Neuronal stem cell (in vitro differentiated cells): ENCODE measurements around the gene VGLL2.

ENCODE experiments used
- DNase-seq: peaks from one replicate; pipeline ENCODE4 v3.0.0-alpha.2; 2013; ENCODE audit warnings: low spot score
- H2AFZ ChIP-seq: one replicate; pipeline ENCODE4 v1.6.1; 2013; ENCODE audit warnings: mild to moderate bottlenecking, low read length, inconsistent platforms
- H2AK5ac ChIP-seq: 2 replicates; pipeline ENCODE4 v1.6.1; 2013; ENCODE audit warnings: low read depth, mild to moderate bottlenecking, inconsistent platforms, low read length, moderate library complexity, mixed read lengths
- H2BK120ac ChIP-seq: 2 replicates; pipeline ENCODE4 v1.6.1; 2013; ENCODE audit warnings: low read depth, mild to moderate bottlenecking, inconsistent platforms, low read length, moderate library complexity, mixed read lengths
- H2BK12ac ChIP-seq: one replicate; pipeline ENCODE4 v1.6.1; 2013; ENCODE audit warnings: low read length, inconsistent platforms
- H2BK15ac ChIP-seq: 2 replicates; pipeline ENCODE4 v1.6.1; 2013; ENCODE audit warnings: mild to moderate bottlenecking, low read length, inconsistent platforms, mixed read lengths
- H2BK5ac ChIP-seq: one replicate; pipeline ENCODE4 v1.6.1; 2013; ENCODE audit warnings: inconsistent platforms, mild to moderate bottlenecking, low read length, moderate library complexity
- H3K14ac ChIP-seq: one replicate; pipeline ENCODE4 v1.6.1; 2013; ENCODE audit warnings: low read length, inconsistent platforms
- H3K18ac ChIP-seq: 2 replicates; pipeline ENCODE4 v1.6.1; 2013; ENCODE audit warnings: low read length, inconsistent platforms
- H3K23ac ChIP-seq: 2 replicates; pipeline ENCODE4 v1.6.1; 2013; ENCODE audit warnings: low read depth, mild to moderate bottlenecking, mixed read lengths, low read length, inconsistent platforms; ENCODE audit not compliant: poor library complexity
- H3K27ac ChIP-seq: replicated peaks from 3 replicates; pipeline ENCODE4 v1.5.1; 2013; ENCODE audit warnings: low read length, inconsistent platforms
- H3K27me3 ChIP-seq, 3 experiments: 2 replicates each; pipeline ENCODE4 v1.6.1; 2013; ENCODE audit warnings: low read length in 3 of 3, mild to moderate bottlenecking in 2 of 3, inconsistent platforms in 1 of 3, low read depth in 1 of 3, mixed read lengths in 1 of 3, moderate library complexity in 1 of 3; ENCODE audit not compliant: control insufficient read depth in 3 of 3, insufficient read depth in 3 of 3
- H3K36me3 ChIP-seq, 2 donors: replicated peaks in 1 of 2; 2 replicates each; pipeline ENCODE4 v1.6.1; 2013; ENCODE audit warnings: low read length in 2 of 2; ENCODE audit not compliant: control insufficient read depth in 2 of 2, insufficient read depth in 2 of 2
- H3K4ac ChIP-seq: 2 replicates; pipeline ENCODE4 v1.6.1; 2013; ENCODE audit warnings: inconsistent platforms, mild to moderate bottlenecking, low read length, moderate library complexity
- H3K4me1 ChIP-seq, 2 donors: 1 replicate in 1 of 2; 2 replicates in 1 of 2; pipeline ENCODE4 v1.6.1; 2013; ENCODE audit warnings: low read length in 2 of 2, low read depth in 1 of 2; ENCODE audit not compliant: control insufficient read depth in 2 of 2, insufficient read depth in 1 of 2
- H3K4me2 ChIP-seq: one replicate; pipeline ENCODE4 v1.6.1; 2013; ENCODE audit warnings: mild to moderate bottlenecking, low read length, inconsistent platforms; ENCODE audit not compliant: insufficient read depth, poor library complexity, severe bottlenecking
- H3K4me3 ChIP-seq, 2 donors: 2 replicates each; pipeline ENCODE4 v1.5.1; 2013; ENCODE audit warnings: low read length in 2 of 2, mild to moderate bottlenecking in 2 of 2, inconsistent platforms in 1 of 2, moderate library complexity in 1 of 2
- H3K79me1 ChIP-seq: one replicate; pipeline ENCODE4 v1.6.1; 2013; ENCODE audit warnings: low read depth, mild to moderate bottlenecking, inconsistent platforms, low read length, moderate library complexity
- H3K9ac ChIP-seq: one replicate; pipeline ENCODE4 v1.6.1; 2013; ENCODE audit warnings: mild to moderate bottlenecking, low read depth, low read length, inconsistent platforms; ENCODE audit not compliant: poor library complexity
- H3K9me3 ChIP-seq, 2 donors: replicated peaks in 1 of 2; 2 replicates each; pipeline versions ENCODE3 to v1.6.1; 2013; ENCODE audit warnings: low read length in 2 of 2, mild to moderate bottlenecking in 2 of 2, inconsistent platforms in 1 of 2, low read depth in 1 of 2, mixed read lengths in 1 of 2, moderate library complexity in 1 of 2; ENCODE audit not compliant: control insufficient read depth in 2 of 2, insufficient read depth in 1 of 2
- H4K8ac ChIP-seq: one replicate; pipeline ENCODE4 v1.6.1; 2013; ENCODE audit warnings: low read depth, mild to moderate bottlenecking, inconsistent platforms, low read length, moderate library complexity
- H4K91ac ChIP-seq: one replicate; pipeline ENCODE4 v1.6.1; 2013; ENCODE audit warnings: low read length, low read depth, mild to moderate bottlenecking, inconsistent platforms; ENCODE audit not compliant: poor library complexity
- WGBS, 2 donors: extraction: QIAGEN DNeasy Blood & Tissue Kit; methylation state at CpG; one replicate each; pipeline ENCODE4 v1.1.7; 2013; ENCODE audit warnings: missing lambda C conversion rate in 2 of 2, mixed read lengths in 1 of 2; ENCODE audit not compliant: insufficient read length in 2 of 2, insufficient replicate concordance in 1 of 2; ENCODE audit errors: extremely low coverage in 2 of 2; 5-methylcytosine and 5-hydroxymethylcytosine counted together

VGLL2 gene

DNA sequence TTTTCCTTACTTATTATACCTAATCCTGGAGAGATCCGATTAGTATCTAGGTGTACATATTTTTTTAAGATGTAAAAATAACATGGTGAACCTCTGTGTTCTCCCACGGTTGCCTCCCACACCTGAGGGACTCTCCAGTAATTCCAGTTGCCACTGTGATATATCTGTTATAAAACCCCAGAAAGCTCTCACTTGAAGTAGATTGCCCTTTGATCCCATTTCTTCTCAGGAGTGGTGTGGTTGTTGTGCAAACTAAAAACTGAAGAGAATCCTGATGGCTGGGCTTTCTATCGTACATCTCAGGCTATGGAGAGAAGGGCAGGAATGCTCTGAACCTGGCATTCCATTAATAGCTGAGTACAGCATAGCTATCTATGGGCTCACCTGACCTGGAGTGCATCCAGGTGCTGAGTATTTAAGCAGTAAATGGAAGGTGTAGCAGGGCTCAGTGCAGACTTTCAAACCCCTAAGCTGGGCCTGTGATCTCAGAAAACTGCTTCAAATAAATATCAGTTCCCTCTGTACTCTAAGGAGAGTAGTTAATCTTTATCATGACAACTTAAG, 41.0 kb downstream of the VGLL2 start:
- no peak overlapping the region for H3K18ac ChIP-seq
- H3K9me3 ChIP-seq = no peaks in the 10 kb centered on the region
- no CpG with 5 or more reads among the region's 3 CpGs for WGBS, 2 donors
- no peak overlapping the region for H3K4me2 ChIP-seq
- H3K4ac ChIP-seq = no peak overlapping the region
- H3K27me3 ChIP-seq = no peaks in the 10 kb centered on the region
- no peak overlapping the region for H3K27ac ChIP-seq
- DNase-seq = no peak
- no peaks in the 10 kb centered on the region for H3K36me3 ChIP-seq
- H3K23ac ChIP-seq = no peak overlapping the region
- H4K91ac ChIP-seq = no peak overlapping the region
- H2BK15ac ChIP-seq = no peak overlapping the region
- H2BK120ac ChIP-seq = no peak overlapping the region
- no peak overlapping the region for H4K8ac ChIP-seq
- no peak overlapping the region for H2BK12ac ChIP-seq
- no peak overlapping the region for H3K4me3 ChIP-seq
- H2AK5ac ChIP-seq = no peak overlapping the region
- no peak overlapping the region for H3K9ac ChIP-seq
- no peak overlapping the region for H2AFZ ChIP-seq
- no peak overlapping the region for H2BK5ac ChIP-seq
- H3K79me1 ChIP-seq = no peaks in the 10 kb centered on the region
- no peaks in the 10 kb centered on the region for H3K4me1 ChIP-seq
- no peak overlapping the region for H3K14ac ChIP-seq

DNA sequence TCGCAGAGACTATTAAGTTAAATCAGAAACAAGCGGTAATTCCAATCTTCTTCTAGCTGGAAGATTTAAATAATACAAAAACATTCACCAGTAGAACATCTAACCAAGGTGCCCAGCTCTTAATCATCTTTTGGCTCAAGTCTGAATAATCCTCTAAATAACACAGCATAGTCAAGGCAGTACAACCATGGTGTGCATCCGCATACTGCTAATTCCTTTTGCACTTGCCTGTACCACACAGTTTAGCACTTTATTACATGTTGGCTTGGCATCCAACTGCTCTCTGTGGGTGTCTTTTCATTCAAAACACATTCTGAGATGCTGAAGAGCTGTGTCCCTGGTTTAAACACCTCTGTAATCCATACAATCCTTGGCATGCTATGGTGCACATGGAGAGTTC, 42.3 kb downstream of the VGLL2 start:
- Histone ChIP-seq H3K9ac (no peak overlapping the region), H3K14ac (no peak overlapping the region), H4K91ac (no peak overlapping the region), H3K27me3 (no peaks in the 10 kb centered on the region), H3K4ac (no peak overlapping the region), H2BK120ac (no peak overlapping the region), H4K8ac (no peak overlapping the region), H3K18ac (no peak overlapping the region), H3K4me1 (no peaks in the 10 kb centered on the region), H2BK5ac (no peak overlapping the region), H3K23ac (no peak overlapping the region), H3K9me3 (no peaks in the 10 kb centered on the region), H3K36me3 (no peaks in the 10 kb centered on the region), H2BK15ac (no peak overlapping the region), H3K27ac (no peak overlapping the region), H2BK12ac (no peak overlapping the region), H2AFZ (no peak overlapping the region), H3K4me2 (no peak overlapping the region), H3K79me1 (no peaks in the 10 kb centered on the region), H3K4me3 (no peak overlapping the region), H2AK5ac (no peak overlapping the region)
- no peak for DNase-seq
- no CpG with 5 or more reads among the region's 3 CpGs for WGBS, 2 donors

DNA sequence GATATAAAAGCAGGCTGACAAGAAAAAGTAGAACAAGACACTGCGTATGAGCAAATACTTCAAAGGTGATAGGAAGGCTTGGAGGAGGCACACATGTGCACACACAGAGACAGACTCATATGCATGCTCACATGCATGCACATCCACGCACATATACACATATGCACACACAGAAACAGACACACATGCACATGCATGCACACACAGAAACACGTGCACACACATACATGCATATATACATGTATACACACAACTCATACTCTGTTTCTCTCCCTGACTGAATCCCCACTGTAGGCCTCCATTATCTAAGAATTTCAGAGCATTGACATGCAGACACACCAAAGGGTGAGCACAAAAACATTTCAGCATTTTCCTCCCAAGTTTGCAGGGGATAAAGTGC, 43.7 kb downstream of the VGLL2 start:
- Histone ChIP-seq H3K14ac (no peak overlapping the region), H3K4me3 (no peak overlapping the region), H2AK5ac (no peak overlapping the region), H2BK15ac (no peak overlapping the region), H3K4me1 (peaks cover 0 to 1% of the 10 kb centered on the region in 2 donors), H2BK120ac (no peak overlapping the region), H2BK5ac (no peak overlapping the region), H3K27me3 (no peaks in the 10 kb centered on the region), H3K9me3 (no peaks in the 10 kb centered on the region), H4K8ac (no peak overlapping the region), H2BK12ac (no peak overlapping the region), H3K23ac (no peak overlapping the region), H3K9ac (no peak overlapping the region), H2AFZ (no peak overlapping the region), H3K36me3 (no peaks in the 10 kb centered on the region), H3K79me1 (no peaks in the 10 kb centered on the region), H3K18ac (no peak overlapping the region), H3K4me2 (no peak overlapping the region), H3K27ac (no peak overlapping the region), H4K91ac (no peak overlapping the region), H3K4ac (no peak overlapping the region)
- no peak for DNase-seq
- no CpG with 5 or more reads among the region's 3 CpGs for WGBS, 2 donors

DNA sequence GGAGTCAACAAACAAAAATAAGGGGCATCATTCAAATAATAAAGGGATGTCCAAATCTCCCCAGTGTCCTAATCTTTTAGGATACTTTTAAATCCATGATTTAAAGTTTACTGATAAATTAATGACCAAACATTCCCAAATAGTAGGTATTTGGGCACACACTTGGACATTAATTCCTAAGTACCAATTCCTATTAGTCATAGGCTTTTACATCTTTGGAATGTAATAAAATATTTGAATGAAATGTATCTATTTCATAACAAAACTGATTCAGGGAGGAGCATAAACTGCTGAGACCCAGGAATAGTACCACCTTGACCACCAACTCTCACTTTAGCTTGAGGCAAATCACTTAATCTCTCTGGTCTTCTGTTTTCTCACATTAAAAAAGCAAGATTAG, 44.3 kb downstream of the VGLL2 start:
- Histone ChIP-seq H3K79me1 (no peaks in the 10 kb centered on the region), H3K9ac (no peak overlapping the region), H2BK5ac (no peak overlapping the region), H3K27ac (no peak overlapping the region), H3K14ac (no peak overlapping the region), H3K4me3 (no peak overlapping the region), H3K36me3 (no peaks in the 10 kb centered on the region), H2BK12ac (no peak overlapping the region), H3K27me3 (no peaks in the 10 kb centered on the region), H4K8ac (no peak overlapping the region), H3K4me1 (peaks cover 0 to 1% of the 10 kb centered on the region in 2 donors), H3K18ac (no peak overlapping the region), H2BK15ac (no peak overlapping the region), H2BK120ac (no peak overlapping the region), H4K91ac (no peak overlapping the region), H3K4me2 (no peak overlapping the region), H3K4ac (no peak overlapping the region), H3K23ac (no peak overlapping the region), H2AFZ (no peak overlapping the region), H2AK5ac (no peak overlapping the region), H3K9me3 (no peaks in the 10 kb centered on the region)
- no peak for DNase-seq
